Measurements from ENCODE around the gene MTHFD1. TPM values are rescaled to one million over a fixed set of nuclear protein-coding genes. Genes with fewer than 3 reads are reported as not detected.
A peak's percentile ranks its signal among the peaks of the same experiment; 100 is the strongest.

MTHFD1 gene
- total RNA-seq, 1 donor from 2014 or later, result 30.6 TPM

DNA sequence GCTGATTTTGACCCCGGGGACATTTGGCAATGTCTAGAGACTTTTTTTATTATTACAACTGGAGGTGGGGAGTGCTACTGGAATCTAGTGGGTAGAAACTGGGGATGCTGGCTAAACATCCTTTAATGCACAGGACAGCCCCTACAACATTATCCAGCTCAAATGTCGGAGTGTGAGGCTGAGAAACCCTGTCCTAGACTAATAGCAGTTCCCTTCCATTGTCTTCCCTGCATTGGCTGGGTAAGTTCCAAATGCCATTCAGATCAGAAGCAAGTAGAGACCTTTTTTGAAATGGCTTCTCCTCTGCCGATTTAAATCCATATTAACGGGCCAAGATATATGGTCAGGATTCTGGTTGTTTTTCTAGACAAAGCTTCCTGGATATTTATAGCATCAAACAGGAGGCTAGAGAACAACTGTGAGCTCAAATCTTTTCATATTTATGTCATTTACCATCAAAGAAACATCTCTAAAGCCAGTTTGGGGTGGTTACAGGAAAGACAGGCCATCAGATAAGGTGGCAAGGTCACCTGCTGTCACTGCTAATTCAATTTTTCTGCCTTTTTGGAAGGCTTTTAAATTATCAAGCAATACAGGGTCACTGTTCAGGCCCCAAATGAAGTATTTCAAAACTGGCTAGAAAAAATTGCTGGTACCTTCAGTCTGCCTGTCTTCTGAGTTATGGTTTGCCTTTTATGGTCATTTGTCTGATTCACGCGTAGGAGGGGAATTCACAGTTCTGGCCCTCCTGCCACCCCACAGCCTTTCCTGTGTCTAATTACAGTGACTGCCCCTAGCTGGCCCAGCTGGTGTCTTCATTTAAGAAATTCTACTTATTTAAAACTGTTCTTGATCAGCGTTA, 57.1 kb downstream of the MTHFD1 start:
- DNase-seq (ENCODE audit: low read depth in 2 of 2), result peak; percentile 82 to 83

DNA sequence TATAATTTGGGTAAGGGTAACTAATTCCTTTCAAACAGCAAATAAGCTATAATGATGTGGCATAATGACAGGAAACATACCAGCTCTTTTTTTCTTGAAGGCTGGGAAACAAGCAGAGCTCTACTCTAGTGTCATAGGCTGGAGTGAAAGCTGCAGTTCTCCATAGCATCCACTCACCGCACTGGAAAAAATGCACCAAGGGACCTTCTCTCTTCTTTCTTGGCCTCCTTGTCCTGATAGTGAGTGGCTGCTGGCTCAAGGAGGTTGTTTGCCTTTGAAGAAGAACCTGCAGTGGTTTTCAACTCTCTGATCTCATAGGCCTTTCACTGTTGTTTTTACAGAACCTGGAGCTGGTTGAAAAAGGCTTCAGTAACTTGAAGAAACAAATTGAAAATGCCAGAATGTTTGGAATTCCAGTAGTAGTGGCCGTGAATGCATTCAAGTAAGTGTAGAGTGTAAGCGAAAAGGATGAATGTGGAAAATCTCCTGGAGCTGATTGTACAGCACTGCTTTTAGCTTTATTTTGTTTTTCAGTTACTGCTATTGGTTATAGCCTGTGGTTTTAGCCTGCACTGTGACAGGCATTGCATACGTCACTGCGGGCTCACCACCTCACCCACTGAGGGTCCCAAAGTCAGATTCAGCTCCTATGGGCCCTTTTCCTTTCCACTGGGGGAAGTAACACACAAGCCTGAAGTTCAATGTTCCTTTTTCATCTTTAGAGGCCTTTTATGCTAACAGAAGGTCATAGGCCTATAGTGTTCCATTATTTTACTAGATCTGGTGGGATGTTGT, 59.9 kb downstream of the MTHFD1 start:
- DNase-seq (ENCODE audit: low read depth in 2 of 2), result no peak

DNA sequence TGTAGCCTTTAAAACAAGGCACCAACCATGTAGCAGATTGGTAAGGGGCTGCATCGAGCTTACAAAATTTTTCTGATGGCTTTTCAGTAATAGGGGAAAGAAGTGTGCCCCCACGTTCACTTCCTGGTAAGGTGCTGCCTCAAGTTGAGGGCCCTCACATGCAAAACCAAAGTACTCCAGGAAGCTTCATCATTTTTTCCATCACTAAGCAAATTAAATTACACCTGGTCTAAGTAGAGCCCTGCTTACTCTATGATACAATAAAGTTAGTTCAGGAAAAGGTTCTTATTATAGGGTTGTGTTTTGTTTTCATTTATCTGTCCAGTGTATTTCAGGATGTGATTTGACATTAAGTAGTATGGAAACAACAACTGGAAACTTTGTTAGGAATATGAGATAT, 62.1 kb downstream of the MTHFD1 start:
- no peak for DNase-seq (ENCODE audit: low read depth in 2 of 2)

DNA sequence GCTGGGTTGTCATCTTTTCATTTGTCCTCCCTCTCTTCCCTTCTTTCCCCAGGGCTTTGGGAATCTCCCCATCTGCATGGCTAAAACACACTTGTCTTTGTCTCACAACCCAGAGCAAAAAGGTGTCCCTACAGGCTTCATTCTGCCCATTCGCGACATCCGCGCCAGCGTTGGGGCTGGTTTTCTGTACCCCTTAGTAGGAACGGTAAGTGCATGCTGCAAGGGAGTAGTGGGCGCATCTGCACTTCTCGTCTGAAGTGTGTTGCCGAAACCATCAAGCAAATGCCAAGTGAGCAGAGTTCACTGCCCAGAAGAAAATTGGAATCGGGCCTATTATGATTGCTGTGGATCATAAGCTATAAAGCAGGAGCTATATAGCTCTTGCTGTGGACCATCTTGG, 66.5 kb downstream of the MTHFD1 start:
- DNase-seq (ENCODE audit: low read depth in 2 of 2), result no peak

DNA sequence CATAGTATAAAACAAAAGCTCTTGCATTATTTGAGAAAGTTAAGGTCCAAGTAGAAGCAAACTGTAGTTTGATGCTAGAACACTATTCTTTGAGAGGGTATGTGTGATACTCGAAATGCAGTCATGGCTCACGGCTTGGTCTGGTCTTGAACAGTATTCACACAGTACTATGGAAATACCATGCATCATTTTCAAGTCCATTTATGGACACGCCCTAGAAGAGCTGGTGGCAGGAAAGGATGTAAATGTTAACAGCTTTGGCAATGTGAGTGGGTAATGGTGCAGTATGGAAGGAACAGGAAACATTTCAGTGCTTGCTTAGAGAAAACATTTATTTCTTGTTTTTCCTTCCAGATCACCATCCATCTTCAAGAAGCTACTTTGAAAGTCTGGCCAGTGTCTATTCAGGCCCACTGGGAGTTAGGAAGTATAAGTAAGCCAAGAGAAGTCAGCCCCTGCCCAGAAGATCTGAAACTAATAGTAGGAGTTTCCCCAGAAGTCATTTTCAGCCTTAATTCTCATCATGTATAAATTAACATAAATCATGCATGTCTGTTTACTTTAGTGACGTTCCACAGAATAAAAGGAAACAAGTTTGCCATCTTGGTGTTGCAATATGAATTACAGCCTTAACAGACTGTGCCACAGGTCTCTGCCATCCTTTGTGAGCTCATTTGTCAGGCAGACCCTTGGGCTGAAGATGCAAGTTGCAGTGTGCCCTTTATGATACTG, 71.4 kb downstream of the MTHFD1 start:
- no peak for DNase-seq (ENCODE audit: low read depth in 2 of 2)

DNA sequence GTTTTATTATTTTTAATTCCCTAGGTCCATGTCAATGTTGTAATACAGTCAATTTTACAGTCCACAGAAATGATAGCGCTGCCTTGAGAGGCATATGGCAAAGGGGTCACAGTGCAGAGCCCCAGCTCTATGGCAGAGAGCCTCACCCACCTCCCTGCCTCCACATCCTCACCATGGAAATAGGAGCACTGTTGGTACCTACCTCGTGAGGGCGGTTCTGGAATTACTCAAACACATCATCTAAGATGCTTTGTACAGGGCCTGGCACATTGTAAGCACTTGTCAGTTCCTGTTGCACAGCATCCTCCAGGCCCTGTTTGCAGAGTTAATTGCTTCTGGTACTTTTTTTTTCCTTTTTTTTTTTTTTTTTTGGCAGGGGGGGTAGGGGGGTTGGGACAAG, 73.1 kb downstream of the MTHFD1 start:
- DNase-seq (ENCODE audit: low read depth in 2 of 2), result no peak

DNA sequence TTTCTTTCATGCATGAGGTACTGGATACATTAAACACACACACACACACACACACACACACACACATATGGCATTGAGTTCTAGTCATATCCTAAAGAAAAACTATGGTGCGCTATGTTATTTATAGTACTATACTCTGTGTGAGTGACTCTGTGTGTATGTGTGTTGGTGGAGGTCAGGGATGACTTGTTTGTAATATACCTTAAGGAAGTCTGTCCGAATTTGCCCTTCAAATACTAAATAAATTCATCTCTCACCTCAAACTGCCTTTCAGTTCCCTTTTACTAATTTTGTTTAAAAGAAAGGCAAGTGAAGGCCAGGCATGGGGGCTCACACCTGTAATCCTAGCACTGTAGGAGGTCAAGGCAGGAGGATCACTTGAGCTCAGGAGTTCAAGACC, 75.0 kb downstream of the MTHFD1 start:
- no peak for DNase-seq (ENCODE audit: low read depth in 2 of 2)

DNA sequence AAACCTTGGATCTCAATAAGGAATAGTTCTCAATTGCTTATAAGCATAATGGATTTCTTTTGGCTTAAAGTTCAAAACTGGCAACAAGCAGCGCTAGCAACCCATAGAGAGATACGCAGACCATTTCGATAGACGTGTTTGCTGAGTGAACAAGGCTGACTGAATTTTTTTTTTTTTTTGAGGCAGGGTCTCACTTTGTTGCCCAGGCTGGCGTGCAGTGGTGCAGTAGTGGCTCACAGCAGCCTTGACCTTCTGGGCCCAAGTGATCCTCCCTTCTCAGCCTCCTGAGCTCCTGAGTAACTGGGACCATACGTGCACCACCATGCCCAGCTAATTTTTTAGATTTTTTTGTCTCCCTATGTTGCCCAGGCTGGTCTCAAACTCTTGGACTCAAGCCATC, 75.7 kb downstream of the MTHFD1 start:
- no peak for DNase-seq (ENCODE audit: low read depth in 2 of 2)

DNA sequence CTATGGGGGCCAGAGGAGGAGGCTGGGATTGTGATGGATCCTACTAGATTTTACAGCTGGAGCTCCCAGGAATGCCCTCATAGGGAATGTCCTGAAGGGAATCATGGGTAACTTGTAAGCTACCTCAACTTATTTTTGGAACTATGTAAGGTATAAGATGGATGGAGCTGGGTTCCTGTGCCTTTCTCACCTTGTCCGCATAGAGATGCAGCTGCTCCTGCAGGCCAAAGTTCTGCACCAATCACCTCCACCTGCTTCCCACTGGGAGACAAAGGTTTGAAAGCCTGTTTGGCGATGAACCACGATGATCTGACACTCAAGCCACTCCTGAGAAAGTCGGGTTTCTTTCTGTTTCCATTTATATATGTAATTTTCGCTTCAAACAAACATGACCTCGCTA, 76.5 kb downstream of the MTHFD1 start:
- DNase-seq (ENCODE audit: low read depth in 2 of 2), result no peak

DNA sequence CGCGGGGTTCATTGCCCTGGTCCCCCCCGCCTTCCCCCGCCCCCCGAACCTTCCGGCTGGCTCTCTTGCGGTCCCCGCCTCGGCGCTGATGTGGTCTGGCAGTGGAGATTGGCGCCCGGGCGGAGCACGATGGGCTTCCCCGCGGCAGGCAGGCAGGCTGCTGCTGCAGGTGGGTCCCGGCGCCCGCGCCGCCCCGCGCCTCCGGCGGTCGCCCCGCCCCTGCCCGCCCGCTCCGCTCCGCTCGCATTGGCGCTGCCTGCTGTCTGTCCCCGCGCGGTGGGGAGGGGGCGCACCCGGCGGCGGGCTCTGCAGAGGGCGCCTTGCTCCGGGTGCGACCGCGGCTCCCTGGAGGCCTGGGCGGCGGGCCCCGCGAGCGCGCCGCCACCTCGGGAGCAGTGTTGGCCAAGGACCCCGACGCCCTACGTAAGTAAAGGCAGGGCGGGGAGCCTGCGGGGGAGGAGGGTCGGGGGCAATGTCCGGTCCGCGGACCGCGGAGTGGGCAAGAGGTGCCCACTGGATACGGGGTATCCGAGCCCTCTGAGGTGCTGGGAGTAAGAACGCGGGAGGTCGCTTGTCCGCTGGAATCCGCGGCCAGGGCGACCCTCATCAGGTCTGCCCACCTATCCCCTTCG, 77.2 kb downstream of the MTHFD1 start, which contains the start of gene AKAP5:
AKAP5 (plus strand) TSS at position 309 of the 632 bp plus-strand sequence. CDS start 2,896 bp downstream, outside the sequence.
- peak; percentile 39 to 64 for DNase-seq (ENCODE audit: low read depth in 2 of 2)

DNA sequence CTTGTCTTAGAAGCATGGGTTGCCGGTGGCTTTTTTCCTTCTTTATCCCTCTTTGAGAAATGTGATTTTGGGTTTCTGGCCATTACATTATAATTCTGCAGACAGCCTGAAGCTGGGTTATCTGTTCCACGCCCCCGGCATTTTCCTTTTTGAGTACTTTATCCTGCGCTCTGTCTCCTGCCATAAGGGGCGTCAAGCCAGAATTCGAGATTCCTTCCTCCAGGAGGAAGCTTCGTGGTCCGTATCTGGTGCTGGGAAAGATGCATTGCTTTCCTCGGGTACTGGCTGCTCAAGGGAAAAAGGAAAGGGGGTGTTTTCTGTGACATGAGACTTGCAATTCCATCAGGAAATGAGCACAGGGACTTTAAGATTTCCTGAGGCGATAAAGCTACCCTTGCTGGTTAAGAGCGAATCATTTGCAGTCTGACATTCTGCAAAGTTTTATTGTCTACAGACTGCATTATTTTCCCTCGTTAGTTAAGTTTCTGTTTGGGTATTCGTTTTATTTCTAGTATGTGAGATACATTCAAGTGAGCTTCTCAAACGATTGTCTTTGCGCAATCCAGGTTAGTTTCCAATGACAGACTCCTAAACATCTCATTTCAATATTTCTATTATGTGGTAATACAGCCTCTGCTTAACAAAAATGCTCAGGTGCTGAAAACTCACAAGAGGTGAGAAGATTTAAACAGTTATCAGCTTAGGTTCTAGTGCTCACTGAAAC, 77.8 kb downstream of the MTHFD1 start:
- DNase-seq (ENCODE audit: low read depth in 2 of 2), result peak in 1 of 2 donors; percentile 27

DNA sequence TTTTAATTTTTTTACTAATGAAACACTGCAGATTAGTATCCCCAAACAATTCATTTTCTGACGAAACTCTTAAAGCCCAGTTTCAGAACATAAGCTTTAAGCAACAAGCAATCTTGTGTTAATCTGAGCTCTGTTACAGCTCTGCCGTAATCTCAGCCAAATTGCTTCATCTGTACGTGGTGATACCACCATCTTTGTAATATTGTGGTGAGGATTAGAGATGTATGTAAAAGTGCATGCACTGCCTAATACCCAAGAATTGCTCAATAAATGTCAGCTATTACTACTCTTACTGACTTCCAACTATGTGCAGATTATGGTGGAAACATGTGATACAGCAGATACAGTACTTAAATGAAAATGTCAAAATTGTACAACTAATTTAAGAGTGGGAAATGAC, 78.9 kb downstream of the MTHFD1 start:
- DNase-seq (ENCODE audit: low read depth in 2 of 2), result no peak

DNA sequence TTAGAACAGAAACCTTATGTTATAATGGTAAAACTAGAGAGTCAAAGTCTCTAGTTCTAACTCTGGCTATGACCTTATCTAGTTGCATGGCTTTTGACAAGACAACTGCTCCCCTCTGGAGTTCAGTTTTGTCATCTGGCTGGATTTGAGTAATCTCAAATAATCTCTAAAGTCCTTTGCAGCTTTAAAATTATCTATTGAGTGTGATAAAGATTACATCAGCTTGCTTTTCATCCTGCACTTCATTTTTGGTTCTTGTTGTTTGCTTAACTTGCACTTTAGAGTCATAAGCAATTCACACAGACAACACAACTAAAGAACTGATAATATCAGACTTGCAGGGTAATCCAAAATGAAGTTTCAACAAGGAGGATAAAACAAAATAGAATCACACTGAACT, 79.4 kb downstream of the MTHFD1 start:
- no peak for DNase-seq (ENCODE audit: low read depth in 2 of 2)

DNA sequence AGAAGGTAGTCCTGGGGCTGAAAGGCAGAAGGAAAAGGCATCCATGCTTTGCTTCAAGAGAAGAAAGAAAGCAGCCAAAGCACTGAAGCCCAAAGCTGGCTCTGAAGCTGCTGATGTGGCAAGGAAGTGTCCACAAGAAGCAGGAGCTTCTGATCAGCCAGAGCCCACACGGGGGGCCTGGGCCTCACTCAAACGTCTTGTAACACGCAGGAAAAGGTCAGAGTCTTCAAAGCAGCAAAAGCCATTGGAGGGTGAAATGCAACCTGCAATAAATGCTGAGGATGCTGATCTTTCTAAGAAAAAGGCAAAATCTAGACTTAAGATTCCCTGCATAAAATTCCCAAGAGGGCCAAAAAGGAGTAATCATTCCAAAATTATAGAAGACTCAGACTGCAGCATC, 80.3 kb downstream of the MTHFD1 start:
- DNase-seq (ENCODE audit: low read depth in 2 of 2), result no peak

DNA sequence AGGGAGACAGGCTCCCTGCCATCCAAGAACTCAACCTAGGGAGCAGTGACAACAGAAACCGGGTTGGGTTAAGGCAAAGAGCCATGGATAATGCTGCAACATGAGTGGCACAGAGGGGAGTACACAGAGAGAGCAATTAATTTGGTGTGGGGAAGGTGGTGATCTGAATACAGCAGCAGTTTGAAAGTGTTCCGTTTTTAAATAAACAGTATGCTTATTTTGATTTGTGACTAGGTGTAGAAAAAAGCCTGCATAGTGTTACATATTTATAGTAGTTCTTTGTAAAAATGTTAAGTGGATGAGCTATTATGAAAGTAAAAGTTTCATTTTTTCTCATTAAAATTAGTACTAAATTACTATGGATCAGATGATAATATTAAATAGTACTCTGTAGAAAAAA, 85.9 kb downstream of the MTHFD1 start:
- DNase-seq (ENCODE audit: low read depth in 2 of 2), result no peak

DNA sequence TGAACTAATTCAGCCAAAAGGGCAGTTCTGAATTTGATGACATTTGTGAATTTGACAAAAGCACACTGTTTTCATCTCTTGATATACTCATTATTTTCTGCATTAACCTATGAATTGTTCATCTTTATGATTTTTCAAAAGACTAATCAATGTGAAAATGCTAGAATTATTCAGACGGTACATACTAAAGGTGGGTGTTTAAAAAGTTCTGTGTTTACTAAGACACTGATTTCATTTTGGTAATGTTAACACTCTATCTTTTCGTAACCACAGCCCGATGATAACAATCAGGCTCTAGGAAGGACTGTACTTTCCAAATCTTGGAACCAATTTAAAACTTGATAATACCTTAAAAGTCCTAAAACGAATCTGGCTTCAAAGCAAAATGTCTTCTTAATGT, 86.5 kb downstream of the MTHFD1 start:
- DNase-seq (ENCODE audit: low read depth in 2 of 2), result no peak

DNA sequence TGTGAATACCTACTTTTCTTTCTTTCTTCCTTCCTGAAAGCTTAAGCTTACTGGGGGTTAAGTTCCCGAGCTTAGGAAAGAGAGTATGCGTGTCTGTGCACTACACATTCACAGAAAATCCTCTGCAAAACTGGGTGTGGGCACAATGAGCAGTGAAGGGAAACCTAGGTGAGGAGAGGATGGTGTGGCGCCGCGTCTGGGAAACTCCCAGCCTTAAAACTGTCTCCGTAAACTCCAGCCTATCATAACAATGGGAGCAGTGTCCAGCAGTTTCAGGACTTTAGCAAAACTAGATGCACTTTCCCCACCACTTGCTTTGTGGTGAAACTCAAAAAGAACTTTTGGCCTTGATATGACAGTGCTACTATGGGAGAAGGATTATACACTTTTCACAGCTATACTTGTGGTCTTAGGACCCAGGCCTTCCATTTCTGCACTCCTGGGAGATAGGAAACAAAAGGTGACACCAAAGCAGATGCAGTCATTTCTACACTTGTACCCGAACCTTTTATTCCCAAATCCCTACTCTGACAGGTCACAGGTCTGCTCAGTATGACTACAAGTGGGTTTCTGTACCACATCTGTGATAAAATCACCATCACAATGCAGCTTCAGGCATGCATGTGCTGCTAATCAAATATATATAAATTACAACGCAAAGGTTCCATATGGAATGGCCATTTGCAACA, 87.6 kb downstream of the MTHFD1 start:
- DNase-seq (ENCODE audit: low read depth in 2 of 2), result no peak

DNA sequence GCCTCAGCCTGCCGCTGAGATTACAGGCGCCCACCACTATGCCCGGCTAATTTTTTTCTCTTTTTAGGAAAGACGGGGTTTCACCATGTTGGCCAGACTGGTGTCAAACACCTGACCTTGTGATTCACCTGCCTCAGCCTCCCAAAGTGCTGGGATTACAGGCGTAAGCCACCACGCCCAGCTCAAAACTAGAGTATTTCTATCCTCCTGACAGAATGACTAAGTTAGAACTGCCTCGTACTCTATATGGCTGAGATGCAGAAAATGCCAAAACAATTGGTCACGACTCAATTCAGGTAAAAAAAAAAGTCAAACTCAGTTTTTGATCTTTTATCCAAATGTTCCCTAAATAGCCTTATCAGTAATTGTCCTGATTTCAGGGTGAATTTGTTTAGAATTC, 88.3 kb downstream of the MTHFD1 start:
- DNase-seq (ENCODE audit: low read depth in 2 of 2), result no peak

DNA sequence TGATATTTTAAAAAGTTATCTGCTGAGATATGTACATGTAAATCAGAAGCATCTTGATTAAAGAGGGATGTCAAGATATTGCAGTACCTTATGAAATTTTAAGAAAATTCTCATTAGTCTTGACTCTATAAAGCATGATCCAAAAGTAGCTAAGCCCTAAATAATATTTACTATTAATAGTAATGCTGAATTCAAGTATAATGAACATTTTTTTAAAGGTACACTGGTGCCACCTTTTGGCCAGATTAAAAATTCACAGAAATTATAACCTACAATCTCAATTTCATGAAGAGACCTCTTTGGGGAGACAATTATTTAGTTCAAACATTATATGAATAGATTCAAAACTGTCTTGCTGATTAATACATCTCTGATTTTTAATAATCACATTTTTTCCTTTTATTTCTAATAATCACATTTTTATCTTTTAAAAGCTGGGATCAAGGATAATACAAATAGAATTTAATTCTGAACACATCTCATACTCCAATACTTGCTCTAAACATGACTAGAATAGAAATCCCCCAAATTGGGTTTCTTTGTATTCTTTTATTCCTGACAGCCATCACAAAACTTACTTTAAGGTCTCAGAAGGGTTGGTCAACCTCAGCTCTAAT, 90.6 kb downstream of the MTHFD1 start:
- DNase-seq (ENCODE audit: low read depth in 2 of 2), result peak; percentile 26 to 57

DNA sequence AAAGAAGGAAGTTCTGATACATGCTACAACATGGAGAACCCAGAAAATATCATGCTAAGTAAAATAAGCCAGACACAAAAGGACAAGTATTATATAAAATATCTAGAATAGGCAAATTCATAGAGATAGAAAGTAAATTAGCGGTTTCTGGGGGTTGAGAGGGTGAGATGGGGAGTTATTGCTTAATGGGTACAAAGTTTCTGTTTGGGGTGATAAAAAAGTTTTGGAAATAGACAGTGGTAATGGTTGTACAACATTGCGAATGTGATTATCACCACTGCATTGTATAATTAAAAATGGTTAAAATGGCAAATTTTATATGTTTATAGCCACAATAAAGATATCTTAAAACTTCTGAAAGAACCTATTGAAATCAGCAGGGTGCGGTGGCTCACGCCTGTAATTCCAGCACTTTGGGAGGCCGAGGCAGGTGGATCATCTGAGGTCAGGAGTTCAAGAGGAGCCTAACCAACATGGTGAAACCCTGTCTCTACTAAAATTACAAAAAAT, 100.5 kb downstream of the MTHFD1 start:
- no peak for DNase-seq (ENCODE audit: low read depth in 2 of 2)

Data from lung microvascular endothelial cell (primary cell).